Liver (tissue), 9 donors: ENCODE results near the gene LHFPL6. TPM values are rescaled to one million over a fixed set of nuclear protein-coding genes. Genes with fewer than 3 reads are reported as not detected.

Experiments used
- DNase-seq: peaks from one replicate; pipeline ENCODE4 v3.0.0-alpha.2; 2017; ENCODE audit warnings: low spot score
- H3K27ac ChIP-seq, 2 donors: one replicate each; pipeline ENCODE4 v1.7.0; 2013; ENCODE audit warnings: inconsistent platforms in 2 of 2, low read length in 2 of 2, control low read depth in 1 of 2, low read depth in 1 of 2, mild to moderate bottlenecking in 1 of 2
- H3K27me3 ChIP-seq, 4 donors: one replicate each; pipeline versions ENCODE4 v1.6.1 to v1.7.0; 2013; ENCODE audit warnings: low read length in 3 of 4, inconsistent platforms in 1 of 4, mild to moderate bottlenecking in 1 of 4, moderate library complexity in 1 of 4; ENCODE audit not compliant: control insufficient read depth in 4 of 4, insufficient read depth in 4 of 4
- H3K36me3 ChIP-seq, 4 donors: one replicate each; pipeline versions ENCODE4 v1.6.1 to v1.7.0; 2013; ENCODE audit warnings: low read length in 3 of 4, mild to moderate bottlenecking in 3 of 4, low read depth in 1 of 4, moderate library complexity in 1 of 4; ENCODE audit not compliant: control insufficient read depth in 4 of 4, insufficient read depth in 3 of 4
- H3K4me1 ChIP-seq, 4 donors: one replicate each; pipeline versions ENCODE4 v1.6.1 to v1.7.0; 2013; ENCODE audit warnings: low read length in 3 of 4, mild to moderate bottlenecking in 3 of 4, moderate library complexity in 1 of 4; ENCODE audit not compliant: control insufficient read depth in 4 of 4, insufficient read depth in 4 of 4
- H3K4me3 ChIP-seq, 3 donors: one replicate each; pipeline versions ENCODE4 v1.6.1 to v1.7.0; 2013; ENCODE audit warnings: low read length in 3 of 3, control low read depth in 1 of 3, low read depth in 1 of 3, mild to moderate bottlenecking in 1 of 3
- H3K9ac ChIP-seq, 2 donors: one replicate each; pipeline ENCODE4 v1.7.0; 2013; ENCODE audit warnings: low read length in 2 of 2, mild to moderate bottlenecking in 2 of 2, moderate library complexity in 2 of 2, control low read depth in 1 of 2, low read depth in 1 of 2
- H3K9me3 ChIP-seq, 4 donors: one replicate each; pipeline versions ENCODE4 v1.6.1 to v1.7.0; 2013; ENCODE audit warnings: low read length in 3 of 4; ENCODE audit not compliant: control insufficient read depth in 4 of 4
- ATF3 ChIP-seq: IDR thresholded peaks from 2 replicates; pipeline ENCODE4 v1.6.1; 2016; ENCODE audit warnings: antibody characterized with exemption
- CTCF ChIP-seq: fragments of 150-350 bp; IDR thresholded peaks from 2 replicates; pipeline ENCODE4 v1.5.1; 2017; ENCODE audit warnings: improper control_type of control experiment, low read depth, low read length; ENCODE audit not compliant: missing input control
- EGR1 ChIP-seq, 2 donors: IDR thresholded peaks; 2 replicates each; pipeline ENCODE4 v1.6.1; 2016 to 2018; ENCODE audit warnings: antibody characterized with exemption in 2 of 2, low read depth in 2 of 2
- FOXA1 ChIP-seq: IDR thresholded peaks from 2 replicates; pipeline ENCODE4 v1.6.1; 2016; ENCODE audit warnings: antibody characterized with exemption
- FOXA2 ChIP-seq: IDR thresholded peaks from 2 replicates; pipeline ENCODE4 v1.6.1; 2016; ENCODE audit warnings: antibody characterized with exemption
- GABPA ChIP-seq, 2 donors: IDR thresholded peaks in 1 of 2; conservative IDR thresholded peaks in 1 of 2; 2 replicates each; pipeline ENCODE4 v1.6.1; 2016; ENCODE audit warnings: antibody characterized with exemption in 2 of 2, mild to moderate bottlenecking in 1 of 2, moderate library complexity in 1 of 2
- HNF4A ChIP-seq, 2 donors: conservative IDR thresholded peaks; 2 replicates each; pipeline ENCODE4 v1.6.1; 2016; ENCODE audit warnings: antibody characterized with exemption in 2 of 2, mild to moderate bottlenecking in 2 of 2
- HNF4G ChIP-seq: IDR thresholded peaks from 2 replicates; pipeline ENCODE4 v1.6.1; 2016; ENCODE audit warnings: antibody characterized with exemption
- JUND ChIP-seq, 2 donors: IDR thresholded peaks; 2 replicates each; pipeline ENCODE4 v1.6.1; 2016; ENCODE audit warnings: antibody characterized with exemption in 2 of 2
- MAX ChIP-seq: IDR thresholded peaks from 2 replicates; pipeline ENCODE4 v1.6.1; 2016; ENCODE audit warnings: antibody characterized with exemption
- NR2F2 ChIP-seq: IDR thresholded peaks from 2 replicates; pipeline ENCODE4 v1.6.1; 2016; ENCODE audit warnings: antibody characterized with exemption
- RAD21 ChIP-seq, 2 donors: IDR thresholded peaks; 2 replicates each; pipeline ENCODE4 v1.6.1; 2016; ENCODE audit warnings: antibody characterized with exemption in 2 of 2, mild to moderate bottlenecking in 2 of 2
- RXRA ChIP-seq, 2 donors: IDR thresholded peaks; 2 replicates each; pipeline ENCODE4 v1.6.1; 2017 to 2018; ENCODE audit warnings: antibody characterized with exemption in 2 of 2, mild to moderate bottlenecking in 1 of 2
- SP1 ChIP-seq: IDR thresholded peaks from 2 replicates; pipeline ENCODE4 v1.6.1; 2018; ENCODE audit warnings: antibody characterized with exemption, mild to moderate bottlenecking
- TAF1 ChIP-seq: conservative IDR thresholded peaks from 2 replicates; pipeline ENCODE4 v1.6.1; 2016; ENCODE audit warnings: antibody characterized with exemption, mild to moderate bottlenecking
- YY1 ChIP-seq: IDR thresholded peaks from 2 replicates; pipeline ENCODE4 v1.6.1; 2016; ENCODE audit warnings: antibody characterized with exemption, mild to moderate bottlenecking
- ZBTB33 ChIP-seq: IDR thresholded peaks from 2 replicates; pipeline ENCODE4 v1.6.1; 2016; ENCODE audit warnings: antibody characterized with exemption
- WGBS: extraction: QIAGEN DNeasy Blood & Tissue Kit; methylation state at CpG from one replicate; pipeline ENCODE4 v1.1.7; 2013; 5-methylcytosine and 5-hydroxymethylcytosine counted together
- polyA plus RNA-seq, 2 donors: library from polyadenylated mRNA; stranded (reverse) in 1 of 2; unstranded in 1 of 2; fragments of 200-250 nt in 1 of 2; fragments of >200 nt in 1 of 2; fragmentation: Nextera tagmentation in 1 of 2; extraction: Ambion mirVana in 1 of 2; gene quantifications; one replicate each; pipeline versions ENCODE4 v1.2.1 to v1.2.3, GENCODE V29; 2013 to 2015
- total RNA-seq, 2 donors: library from RNA; depleted of rRNA; stranded (reverse); fragments of >200 nt; gene quantifications; one replicate each; pipeline ENCODE4 v1.2.3, GENCODE V29; 2014
- TF ChIP-seq, protein P1 (sequence below): IDR thresholded peaks from 2 replicates; pipeline ENCODE4 v1.6.1; 2016; ENCODE audit warnings: antibody characterized with exemption, mild to moderate bottlenecking
- donor health status: healthy.
- donor health status: healthy.
- donor health status: healthy.
- donor health status: healthy.
- donor health status: healthy.

The LHFPL6 gene
- total and polyA plus RNA-seq, 4 donors: 2.6 to 8.3 (median 5.5) TPM

DNA sequence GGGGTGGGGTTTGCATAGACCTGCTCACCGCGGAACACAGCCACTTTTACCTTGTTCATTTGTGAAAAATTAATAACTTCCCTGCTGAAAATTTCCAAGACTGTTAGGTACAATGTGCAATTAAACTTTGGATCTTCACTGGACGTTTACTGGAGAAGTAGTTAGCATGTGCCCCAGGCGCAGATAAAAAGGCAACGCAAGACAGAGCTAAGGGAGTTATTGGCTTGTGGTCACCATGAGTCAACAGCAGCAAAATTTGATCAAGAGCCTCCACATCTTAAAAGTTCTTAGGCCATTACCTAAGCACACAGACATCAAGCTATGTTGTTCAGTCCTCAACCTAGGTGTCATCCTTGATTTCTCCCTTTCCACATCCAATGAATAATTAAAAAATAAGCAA lies 257.0 kb downstream of the LHFPL6 start:
- Histone ChIP-seq H3K4me3 (no peak overlapping the region), H3K9me3 (no peaks in the 10 kb centered on the region), H3K4me1 (no peaks in the 10 kb centered on the region), H3K27ac (no peak overlapping the region), H3K27me3 (no peaks in the 10 kb centered on the region), H3K9ac (no peak overlapping the region), H3K36me3 (no peaks in the 10 kb centered on the region)
- 70% methylated on average over 5 of the region's 5 CpGs for WGBS
- no peak for TF ChIP-seq ZBTB33
- no peak for TF ChIP-seq SP1
- no peak for TF ChIP-seq TAF1
- no peak for TF ChIP-seq ATF3
- TF ChIP-seq HNF4G: no peak
- no peak for TF ChIP-seq NR2F2
- TF ChIP-seq FOXA1: no peak
- no peak for TF ChIP-seq JUND (IDR thresholded peaks at IDR 0.05)
- TF ChIP-seq RXRA (IDR thresholded peaks at IDR 0.05): no peak
- TF ChIP-seq CTCF: no peak
- no peak for TF ChIP-seq GABPA (IDR thresholded peaks at IDR 0.05 in 1 of 2, conservative IDR thresholded peaks at IDR 0.05 in 1 of 2)
- TF ChIP-seq YY1: no peak
- no peak for TF ChIP-seq RAD21 (IDR thresholded peaks at IDR 0.05)
- TF ChIP-seq HNF4A (conservative IDR thresholded peaks at IDR 0.05): no peak
- no peak for TF ChIP-seq FOXA2
- TF ChIP-seq EGR1 (IDR thresholded peaks at IDR 0.05; ENCODE audit: low read depth in 2 of 2): no peak
- no peak for TF ChIP-seq MAX
- TF ChIP-seq, protein P1, sequence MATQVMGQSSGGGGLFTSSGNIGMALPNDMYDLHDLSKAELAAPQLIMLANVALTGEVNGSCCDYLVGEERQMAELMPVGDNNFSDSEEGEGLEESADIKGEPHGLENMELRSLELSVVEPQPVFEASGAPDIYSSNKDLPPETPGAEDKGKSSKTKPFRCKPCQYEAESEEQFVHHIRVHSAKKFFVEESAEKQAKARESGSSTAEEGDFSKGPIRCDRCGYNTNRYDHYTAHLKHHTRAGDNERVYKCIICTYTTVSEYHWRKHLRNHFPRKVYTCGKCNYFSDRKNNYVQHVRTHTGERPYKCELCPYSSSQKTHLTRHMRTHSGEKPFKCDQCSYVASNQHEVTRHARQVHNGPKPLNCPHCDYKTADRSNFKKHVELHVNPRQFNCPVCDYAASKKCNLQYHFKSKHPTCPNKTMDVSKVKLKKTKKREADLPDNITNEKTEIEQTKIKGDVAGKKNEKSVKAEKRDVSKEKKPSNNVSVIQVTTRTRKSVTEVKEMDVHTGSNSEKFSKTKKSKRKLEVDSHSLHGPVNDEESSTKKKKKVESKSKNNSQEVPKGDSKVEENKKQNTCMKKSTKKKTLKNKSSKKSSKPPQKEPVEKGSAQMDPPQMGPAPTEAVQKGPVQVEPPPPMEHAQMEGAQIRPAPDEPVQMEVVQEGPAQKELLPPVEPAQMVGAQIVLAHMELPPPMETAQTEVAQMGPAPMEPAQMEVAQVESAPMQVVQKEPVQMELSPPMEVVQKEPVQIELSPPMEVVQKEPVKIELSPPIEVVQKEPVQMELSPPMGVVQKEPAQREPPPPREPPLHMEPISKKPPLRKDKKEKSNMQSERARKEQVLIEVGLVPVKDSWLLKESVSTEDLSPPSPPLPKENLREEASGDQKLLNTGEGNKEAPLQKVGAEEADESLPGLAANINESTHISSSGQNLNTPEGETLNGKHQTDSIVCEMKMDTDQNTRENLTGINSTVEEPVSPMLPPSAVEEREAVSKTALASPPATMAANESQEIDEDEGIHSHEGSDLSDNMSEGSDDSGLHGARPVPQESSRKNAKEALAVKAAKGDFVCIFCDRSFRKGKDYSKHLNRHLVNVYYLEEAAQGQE: no peak
- no peak for DNase-seq

GRCh38 chr13:39341251-39341650 lies 261.7 kb downstream of the LHFPL6 start:
- Histone ChIP-seq H3K4me3 (no peak overlapping the region), H3K27me3 (peaks cover 0 to 4% (median 0%) of the 10 kb centered on the region in 4 donors), H3K4me1 (no peaks in the 10 kb centered on the region), H3K36me3 (no peaks in the 10 kb centered on the region), H3K9ac (no peak overlapping the region), H3K9me3 (no peaks in the 10 kb centered on the region), H3K27ac (no peak overlapping the region)
- 4% methylated on average over 1 of the region's 1 CpG for WGBS
- no peak for DNase-seq
- no peak for TF ChIP-seq TAF1
- TF ChIP-seq CTCF: no peak
- no peak for TF ChIP-seq FOXA1
- TF ChIP-seq JUND (IDR thresholded peaks at IDR 0.05): no peak
- no peak for TF ChIP-seq ATF3
- no peak for TF ChIP-seq GABPA (IDR thresholded peaks at IDR 0.05 in 1 of 2, conservative IDR thresholded peaks at IDR 0.05 in 1 of 2)
- TF ChIP-seq NR2F2: no peak
- TF ChIP-seq MAX: no peak
- no peak for TF ChIP-seq RAD21 (IDR thresholded peaks at IDR 0.05)
- no peak for TF ChIP-seq SP1
- no peak for TF ChIP-seq EGR1 (IDR thresholded peaks at IDR 0.05; ENCODE audit: low read depth in 2 of 2)
- TF ChIP-seq FOXA2: no peak
- TF ChIP-seq HNF4G: no peak
- no peak for TF ChIP-seq HNF4A (conservative IDR thresholded peaks at IDR 0.05)
- no peak for TF ChIP-seq RXRA (IDR thresholded peaks at IDR 0.05)
- TF ChIP-seq YY1: no peak
- no peak for TF ChIP-seq ZBTB33
